Subcutaneous adipose tissue (tissue), 4 donors: Measurements from ENCODE around the gene WDR88. TPM values are rescaled to one million over a fixed set of nuclear protein-coding genes. Genes with fewer than 3 reads are reported as not detected.

Experiments
- CTCF ChIP-seq: fragments of 450-650 bp; IDR thresholded peaks from one replicate; pipeline ENCODE4 v1.5.1; 2016; ENCODE audit warnings: low read depth, mild to moderate bottlenecking, control low read depth, antibody characterized with exemption, moderate library complexity
- total RNA-seq, 4 donors: library from RNA; depleted of rRNA; stranded (reverse); fragments of >200 nt; gene quantifications; one replicate each; pipeline ENCODE4 v1.1.0, GENCODE V29; 2016

The WDR88 gene
- total RNA-seq, 4 donors from 2014 or later, result not detected

- TF ChIP-seq CTCF, result no peak
Measured at GRCh38 chr19:33201473-33201872, 69.6 kb downstream of the WDR88 start.

- TF ChIP-seq CTCF, result no peak
Measured at GRCh38 chr19:33201886-33202545, 70.1 kb downstream of the WDR88 start.

GRCh38 chr19:33202546-33203507 is 70.9 kb downstream of the WDR88 start:
- no peak for TF ChIP-seq CTCF

- TF ChIP-seq CTCF, result no peak
Measured at GRCh38 chr19:33203529-33203928, 71.6 kb downstream of the WDR88 start.

GRCh38 chr19:33204136-33204973 is 72.4 kb downstream of the WDR88 start:
- no peak for TF ChIP-seq CTCF

GRCh38 chr19:33205110-33205509 is 73.2 kb downstream of the WDR88 start:
- no peak for TF ChIP-seq CTCF
